Brain microvascular endothelial cell (primary cell): ENCODE measurements around the gene STK39.
A peak's percentile ranks its signal among the peaks of the same experiment; 100 is the strongest.

ENCODE experiments used
- DNase-seq: peaks from one replicate; pipeline ENCODE4 v3.0.0-alpha.2; 2020
- H3K27ac ChIP-seq: fragments of 250-450 bp; sonication (Bioruptor Pico); 2 replicates; pipeline ENCODE4 v1.5.1; 2020; ENCODE audit warnings: mild to moderate bottlenecking, moderate library complexity
- H3K27me3 ChIP-seq: fragments of 250-450 bp; sonication (Bioruptor Pico); replicated peaks from 2 replicates; pipeline ENCODE4 v1.5.1; 2020; ENCODE audit warnings: mild to moderate bottlenecking
- H3K36me3 ChIP-seq: fragments of 250-450 bp; sonication (Bioruptor Pico); replicated peaks from 2 replicates; pipeline ENCODE4 v1.5.1; 2020; ENCODE audit warnings: mild to moderate bottlenecking
- H3K4me3 ChIP-seq: 2 replicates; pipeline ENCODE4 v1.5.1; 2011; ENCODE audit warnings: low read depth, mild to moderate bottlenecking, control low read depth, low read length, moderate library complexity
- CTCF ChIP-seq: IDR thresholded peaks from 2 replicates; pipeline ENCODE4 v1.5.1; 2011; ENCODE audit warnings: low read depth, mild to moderate bottlenecking, moderate library complexity, low read length, control low read depth, inconsistent platforms; ENCODE audit errors: missing control alignments
- in situ Hi-C: cut with HindIII; loops from 2 replicates; pipeline ENCODE4 v1.10.0; 2017; ENCODE audit warnings: low sequenced_read_pairs, low pct_ligation_motif_present

Gene STK39

GRCh38 chr2:168064011-168064998 lies 183.1 kb downstream of the STK39 start:
- H3K4me3 ChIP-seq: no peak overlapping the region
- no peak overlapping the region for H3K27ac ChIP-seq
- no peak for TF ChIP-seq CTCF
- H3K27me3 ChIP-seq: no peaks in the 10 kb centered on the region
- no peak for DNase-seq
- H3K36me3 ChIP-seq: no peaks in the 10 kb centered on the region
- in situ Hi-C loops: no loop called here

GRCh38 chr2:168062936-168063335 lies 184.5 kb downstream of the STK39 start:
- no peak overlapping the region for H3K4me3 ChIP-seq
- TF ChIP-seq CTCF: no peak
- in situ Hi-C loops: no loop called here
- H3K27ac ChIP-seq: no peak overlapping the region
- no peaks in the 10 kb centered on the region for H3K36me3 ChIP-seq
- H3K27me3 ChIP-seq: no peaks in the 10 kb centered on the region
- DNase-seq: no peak

- Histone ChIP-seq H3K27ac (no peak overlapping the region), H3K4me3 (no peak overlapping the region), H3K36me3 (no peaks in the 10 kb centered on the region), H3K27me3 (no peaks in the 10 kb centered on the region)
- TF ChIP-seq CTCF: no peak
- in situ Hi-C loops: no loop called here
- DNase-seq: no peak
Measured at GRCh38 chr2:168062054-168062453, 185.3 kb downstream of the STK39 start.

DNA sequence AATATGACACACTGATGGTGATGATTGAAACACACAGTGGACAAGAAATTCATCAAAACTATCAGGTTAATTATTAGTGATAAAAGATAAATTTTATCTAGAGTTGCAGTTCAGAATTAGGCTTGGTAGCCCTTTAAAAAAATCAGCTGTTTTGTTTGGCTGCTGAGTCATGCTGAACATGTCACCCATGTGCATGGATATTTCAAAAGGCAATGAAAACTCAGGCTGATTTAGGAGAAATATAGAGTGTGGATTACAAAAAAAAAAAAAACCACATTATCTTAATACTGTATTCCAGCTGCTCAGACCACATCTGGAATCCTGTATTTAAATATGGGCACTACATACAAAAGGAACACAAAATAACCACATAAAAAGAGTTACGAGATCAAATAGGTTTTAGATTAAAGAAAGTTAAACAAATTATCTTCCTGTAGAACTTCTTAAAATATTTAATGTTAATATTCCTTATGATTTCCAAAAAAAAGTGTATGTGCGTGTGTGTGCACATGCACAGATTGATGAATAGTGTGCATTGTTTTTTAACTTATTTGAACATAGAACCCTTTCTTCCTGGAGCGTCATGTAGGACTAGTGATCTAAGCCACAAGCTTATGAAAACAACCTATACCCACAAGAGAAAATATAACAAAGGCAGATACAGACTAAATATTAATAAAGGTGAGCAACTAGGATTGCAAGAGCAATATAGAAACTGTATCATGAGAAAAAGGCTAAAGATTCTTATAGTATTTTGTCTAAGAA lies 186.2 kb downstream of the STK39 start:
- no peak overlapping the region for H3K27ac ChIP-seq
- in situ Hi-C loops: no loop called here
- no peaks in the 10 kb centered on the region for H3K36me3 ChIP-seq
- H3K4me3 ChIP-seq: no peak overlapping the region
- TF ChIP-seq CTCF: no peak
- H3K27me3 ChIP-seq: no peaks in the 10 kb centered on the region
- peak; percentile 37 for DNase-seq

GRCh38 chr2:168059758-168060157 lies 187.6 kb downstream of the STK39 start:
- Histone ChIP-seq H3K4me3 (no peak overlapping the region), H3K27ac (no peak overlapping the region), H3K36me3 (no peaks in the 10 kb centered on the region), H3K27me3 (no peaks in the 10 kb centered on the region)
- DNase-seq: no peak
- TF ChIP-seq CTCF: no peak
- in situ Hi-C loops: no loop called here
